Measurements from ENCODE around the gene COL5A2.

COL5A2 gene

DNA sequence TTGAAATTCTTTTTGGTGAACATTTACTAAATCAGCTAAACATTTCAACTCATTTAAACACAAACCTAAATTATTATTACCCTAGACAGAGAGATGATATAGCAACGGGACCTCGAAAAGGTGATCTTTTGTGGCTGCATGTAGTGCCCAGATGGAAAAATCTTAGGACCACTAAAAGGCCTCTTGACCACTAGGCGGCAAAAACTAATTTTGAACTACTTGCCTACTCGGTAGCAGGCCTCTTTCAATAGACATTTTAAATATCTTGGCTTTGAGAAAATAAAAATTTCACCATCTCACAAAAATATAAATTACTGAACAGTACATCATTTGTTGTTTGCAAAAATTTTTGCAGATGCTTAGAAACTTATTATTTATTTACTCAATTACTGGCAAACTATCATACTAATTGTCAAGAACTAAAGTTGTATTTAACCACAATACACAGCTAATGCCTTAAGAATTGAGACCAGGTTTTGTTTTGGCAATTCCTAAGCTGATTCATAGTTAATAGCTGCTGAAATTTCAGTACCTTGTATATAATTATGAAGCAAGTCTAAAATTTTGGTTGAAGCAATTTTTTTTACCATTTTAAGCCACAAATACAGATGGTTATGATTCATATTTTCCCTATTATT is 196.0 kb downstream of the COL5A2 start:
- peak; percentile 69 for DNase-seq
